HEK293T (cell line): Measurements from ENCODE around the gene CYTH3.

Experiments
- ARNT ChIP-seq: fragments of 450-650 bp; IDR thresholded peaks from 2 replicates; pipeline ENCODE4 v1.6.1; 2017; ENCODE audit warnings: mild to moderate bottlenecking
- FOXM1 ChIP-seq: fragments of 450-650 bp; IDR thresholded peaks from 2 replicates; pipeline ENCODE4 v1.6.1; 2017; ENCODE audit warnings: mild to moderate bottlenecking, borderline replicate concordance
- HDGF ChIP-seq: fragments of 450-650 bp; IDR thresholded peaks from 2 replicates; pipeline ENCODE4 v1.6.1; 2017; ENCODE audit warnings: antibody characterized with exemption, borderline replicate concordance
- L3MBTL2 ChIP-seq: fragments of 450-650 bp; conservative IDR thresholded peaks from 2 replicates; pipeline ENCODE4 v1.6.1; 2016; ENCODE audit warnings: mild to moderate bottlenecking
- SUZ12 ChIP-seq: fragments of 450-650 bp; IDR thresholded peaks from 2 replicates; pipeline ENCODE4 v1.6.1; 2016; ENCODE audit warnings: mild to moderate bottlenecking
- ZNF384 ChIP-seq: fragments of 450-650 bp; IDR thresholded peaks from 2 replicates; pipeline ENCODE4 v1.6.1; 2016

GRCh38 chr7:6169805-6170520 lies 102.5 kb downstream of the CYTH3 start:
- no peak for TF ChIP-seq HDGF
- TF ChIP-seq FOXM1: no peak
- no peak for TF ChIP-seq ARNT
- no peak for TF ChIP-seq L3MBTL2
- no peak for TF ChIP-seq ZNF384
- TF ChIP-seq SUZ12: no peak
